SK-N-SH treated with all-trans-retinoic acid at 6 μM for 48 hours (cell line): Measurements from ENCODE around the gene GART.

Experiments
- ATAC-seq: fragments of 200-7000 bp; cut with Tn5 transposase; 3 replicates; pipeline ENCODE4 v1.9.1; 2020; ENCODE audit warnings: mild to moderate bottlenecking, moderate library complexity
- ARNTL ChIP-seq: fragments of 450-650 bp; formaldehyde crosslinking; IDR thresholded peaks from 2 replicates; pipeline ENCODE4 v1.5.0; 2020; ENCODE audit warnings: low read depth, mild to moderate bottlenecking, moderate library complexity, borderline replicate concordance
- CSDC2 ChIP-seq: fragments of 250-450 bp; sonication (Bioruptor Pico); IDR thresholded peaks from 2 replicates; pipeline ENCODE4 v1.5.0; 2020; ENCODE audit warnings: mild to moderate bottlenecking, moderate library complexity
- ESRRG ChIP-seq: fragments of 250-450 bp; sonication (Bioruptor Pico); IDR thresholded peaks from 2 replicates; pipeline ENCODE4 v1.6.1; 2021; ENCODE audit warnings: mild to moderate bottlenecking
- GLIS3 ChIP-seq: fragments of 250-450 bp; sonication (Bioruptor Pico); IDR thresholded peaks from 2 replicates; pipeline ENCODE4 v1.5.0; 2020; ENCODE audit warnings: mild to moderate bottlenecking, moderate library complexity
- ISL1 ChIP-seq: fragments of 250-450 bp; sonication (Bioruptor Pico); IDR thresholded peaks from 2 replicates; pipeline ENCODE4 v2.1.2; 2022; ENCODE audit warnings: mild to moderate bottlenecking, moderate library complexity
- OSR1 ChIP-seq: fragments of 250-450 bp; sonication (Bioruptor Pico); IDR thresholded peaks from 2 replicates; pipeline ENCODE4 v1.8.0; 2022; ENCODE audit warnings: moderate library complexity, mild to moderate bottlenecking, inconsistent platforms
- PPARA ChIP-seq: fragments of 250-450 bp; sonication (Bioruptor Pico); IDR thresholded peaks from 2 replicates; pipeline ENCODE4 v1.5.0; 2020; ENCODE audit warnings: mild to moderate bottlenecking, borderline replicate concordance
- RARB ChIP-seq: fragments of 250-450 bp; sonication (Bioruptor Pico); IDR thresholded peaks from 2 replicates; pipeline ENCODE4 v1.8.0; 2021; ENCODE audit warnings: mild to moderate bottlenecking, moderate library complexity
- SNAI2 ChIP-seq: fragments of 250-450 bp; sonication (Bioruptor Pico); IDR thresholded peaks from 2 replicates; pipeline ENCODE4 v1.5.0; 2020; ENCODE audit warnings: mild to moderate bottlenecking, moderate library complexity
- TCF4 ChIP-seq: fragments of 250-450 bp; sonication (Bioruptor Pico); IDR thresholded peaks from 2 replicates; pipeline ENCODE4 v1.8.0; 2021; ENCODE audit warnings: mild to moderate bottlenecking, moderate library complexity, borderline replicate concordance
- TOX ChIP-seq: fragments of 250-450 bp; sonication (Bioruptor Pico); IDR thresholded peaks from 2 replicates; pipeline ENCODE4 v1.8.0; 2021; ENCODE audit warnings: mild to moderate bottlenecking, moderate library complexity, borderline replicate concordance
- ZFP3 ChIP-seq: fragments of 250-450 bp; sonication (Bioruptor Pico); IDR thresholded peaks from 2 replicates; pipeline ENCODE4 v1.5.0; 2020; ENCODE audit warnings: mild to moderate bottlenecking, moderate library complexity
- ZNF565 ChIP-seq: fragments of 450-650 bp; formaldehyde crosslinking; conservative IDR thresholded peaks from 2 replicates; pipeline ENCODE4 v1.5.0; 2020; ENCODE audit warnings: low read depth, mild to moderate bottlenecking, moderate library complexity
- ZNF70 ChIP-seq: fragments of 450-650 bp; formaldehyde crosslinking; IDR thresholded peaks from 2 replicates; pipeline ENCODE4 v1.5.0; 2020; ENCODE audit warnings: mild to moderate bottlenecking, moderate library complexity
- ZNF8 ChIP-seq: fragments of 450-650 bp; formaldehyde crosslinking; IDR thresholded peaks from 2 replicates; pipeline ENCODE4 v1.5.0; 2020; ENCODE audit warnings: mild to moderate bottlenecking, moderate library complexity
- TF ChIP-seq, protein P1 (sequence below): fragments of 250-450 bp; sonication (Bioruptor Pico); IDR thresholded peaks from 2 replicates; pipeline ENCODE4 v1.5.0; 2020; ENCODE audit warnings: mild to moderate bottlenecking, moderate library complexity
- TF ChIP-seq, protein P2 (sequence below): fragments of 250-450 bp; sonication (Bioruptor Pico); IDR thresholded peaks from 2 replicates; pipeline ENCODE4 v1.8.0; 2021; ENCODE audit warnings: low read depth, mild to moderate bottlenecking, moderate library complexity, borderline replicate concordance
- TF ChIP-seq, protein P3 (sequence below): fragments of 250-450 bp; sonication (Bioruptor Pico); IDR thresholded peaks from 2 replicates; pipeline ENCODE4 v1.5.1; 2021; ENCODE audit warnings: mild to moderate bottlenecking, moderate library complexity
- TF ChIP-seq, protein P4 (sequence below): fragments of 250-450 bp; sonication (Bioruptor Pico); IDR thresholded peaks from 2 replicates; pipeline ENCODE4 v1.8.0; 2020; ENCODE audit warnings: mild to moderate bottlenecking, moderate library complexity, borderline replicate concordance

The GART gene

DNA sequence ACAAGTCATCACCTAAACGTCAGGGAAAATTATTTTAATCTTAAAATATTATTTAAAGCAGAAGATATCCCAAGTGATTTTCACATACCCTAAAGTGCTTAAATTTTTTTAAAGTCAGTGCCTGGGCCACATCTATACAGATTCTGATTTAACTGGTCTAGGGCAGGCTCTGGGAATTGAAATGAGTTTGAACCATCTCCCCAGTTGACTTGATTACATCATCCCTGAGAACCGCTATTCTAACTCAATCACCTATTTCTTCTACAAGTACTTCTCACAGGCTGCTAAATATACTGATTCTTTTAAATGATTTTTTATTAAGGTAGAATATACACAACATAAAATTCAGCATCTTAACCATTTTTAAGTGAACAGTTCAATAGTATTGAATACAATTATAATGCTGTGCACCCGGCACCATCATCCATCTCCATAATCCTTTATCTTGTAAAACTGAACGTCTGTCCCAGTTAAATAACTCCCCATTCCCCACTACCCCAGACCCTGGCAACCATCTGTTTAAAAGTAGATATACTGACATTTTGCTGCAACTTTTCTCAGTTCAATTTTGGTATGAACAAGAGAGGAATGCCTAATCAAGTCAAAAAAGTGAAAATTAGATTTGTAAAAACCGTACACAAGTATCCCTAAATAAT lies 19.5 kb downstream of the GART start:
- TF ChIP-seq ZNF8 (CRISPR knock-in tag) (no peak), RARB (CRISPR knock-in tag) (no peak), CSDC2 (CRISPR knock-in tag) (no peak), PPARA (CRISPR knock-in tag) (no peak), TCF4 (CRISPR knock-in tag) (no peak), ZFP3 (no peak), OSR1 (CRISPR knock-in tag) (no peak), ZNF70 (CRISPR knock-in tag) (no peak), ARNTL (CRISPR knock-in tag) (no peak), ESRRG (CRISPR knock-in tag) (no peak), ZNF565 (CRISPR knock-in tag) (no peak)
- TF ChIP-seq, protein P1, sequence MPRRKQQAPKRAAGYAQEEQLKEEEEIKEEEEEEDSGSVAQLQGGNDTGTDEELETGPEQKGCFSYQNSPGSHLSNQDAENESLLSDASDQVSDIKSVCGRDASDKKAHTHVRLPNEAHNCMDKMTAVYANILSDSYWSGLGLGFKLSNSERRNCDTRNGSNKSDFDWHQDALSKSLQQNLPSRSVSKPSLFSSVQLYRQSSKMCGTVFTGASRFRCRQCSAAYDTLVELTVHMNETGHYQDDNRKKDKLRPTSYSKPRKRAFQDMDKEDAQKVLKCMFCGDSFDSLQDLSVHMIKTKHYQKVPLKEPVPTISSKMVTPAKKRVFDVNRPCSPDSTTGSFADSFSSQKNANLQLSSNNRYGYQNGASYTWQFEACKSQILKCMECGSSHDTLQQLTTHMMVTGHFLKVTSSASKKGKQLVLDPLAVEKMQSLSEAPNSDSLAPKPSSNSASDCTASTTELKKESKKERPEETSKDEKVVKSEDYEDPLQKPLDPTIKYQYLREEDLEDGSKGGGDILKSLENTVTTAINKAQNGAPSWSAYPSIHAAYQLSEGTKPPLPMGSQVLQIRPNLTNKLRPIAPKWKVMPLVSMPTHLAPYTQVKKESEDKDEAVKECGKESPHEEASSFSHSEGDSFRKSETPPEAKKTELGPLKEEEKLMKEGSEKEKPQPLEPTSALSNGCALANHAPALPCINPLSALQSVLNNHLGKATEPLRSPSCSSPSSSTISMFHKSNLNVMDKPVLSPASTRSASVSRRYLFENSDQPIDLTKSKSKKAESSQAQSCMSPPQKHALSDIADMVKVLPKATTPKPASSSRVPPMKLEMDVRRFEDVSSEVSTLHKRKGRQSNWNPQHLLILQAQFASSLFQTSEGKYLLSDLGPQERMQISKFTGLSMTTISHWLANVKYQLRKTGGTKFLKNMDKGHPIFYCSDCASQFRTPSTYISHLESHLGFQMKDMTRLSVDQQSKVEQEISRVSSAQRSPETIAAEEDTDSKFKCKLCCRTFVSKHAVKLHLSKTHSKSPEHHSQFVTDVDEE (CRISPR knock-in tag) = no peak
- TF ChIP-seq, protein P2, sequence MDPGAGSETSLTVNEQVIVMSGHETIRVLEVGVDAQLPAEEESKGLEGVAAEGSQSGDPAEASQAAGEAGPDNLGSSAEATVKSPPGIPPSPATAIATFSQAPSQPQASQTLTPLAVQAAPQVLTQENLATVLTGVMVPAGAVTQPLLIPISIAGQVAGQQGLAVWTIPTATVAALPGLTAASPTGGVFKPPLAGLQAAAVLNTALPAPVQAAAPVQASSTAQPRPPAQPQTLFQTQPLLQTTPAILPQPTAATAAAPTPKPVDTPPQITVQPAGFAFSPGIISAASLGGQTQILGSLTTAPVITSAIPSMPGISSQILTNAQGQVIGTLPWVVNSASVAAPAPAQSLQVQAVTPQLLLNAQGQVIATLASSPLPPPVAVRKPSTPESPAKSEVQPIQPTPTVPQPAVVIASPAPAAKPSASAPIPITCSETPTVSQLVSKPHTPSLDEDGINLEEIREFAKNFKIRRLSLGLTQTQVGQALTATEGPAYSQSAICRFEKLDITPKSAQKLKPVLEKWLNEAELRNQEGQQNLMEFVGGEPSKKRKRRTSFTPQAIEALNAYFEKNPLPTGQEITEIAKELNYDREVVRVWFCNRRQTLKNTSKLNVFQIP (CRISPR knock-in tag) = no peak
- TF ChIP-seq, protein P3, sequence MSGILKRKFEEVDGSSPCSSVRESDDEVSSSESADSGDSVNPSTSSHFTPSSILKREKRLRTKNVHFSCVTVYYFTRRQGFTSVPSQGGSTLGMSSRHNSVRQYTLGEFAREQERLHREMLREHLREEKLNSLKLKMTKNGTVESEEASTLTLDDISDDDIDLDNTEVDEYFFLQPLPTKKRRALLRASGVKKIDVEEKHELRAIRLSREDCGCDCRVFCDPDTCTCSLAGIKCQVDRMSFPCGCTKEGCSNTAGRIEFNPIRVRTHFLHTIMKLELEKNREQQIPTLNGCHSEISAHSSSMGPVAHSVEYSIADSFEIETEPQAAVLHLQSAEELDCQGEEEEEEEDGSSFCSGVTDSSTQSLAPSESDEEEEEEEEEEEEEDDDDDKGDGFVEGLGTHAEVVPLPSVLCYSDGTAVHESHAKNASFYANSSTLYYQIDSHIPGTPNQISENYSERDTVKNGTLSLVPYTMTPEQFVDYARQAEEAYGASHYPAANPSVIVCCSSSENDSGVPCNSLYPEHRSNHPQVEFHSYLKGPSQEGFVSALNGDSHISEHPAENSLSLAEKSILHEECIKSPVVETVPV (CRISPR knock-in tag) = no peak
- TF ChIP-seq, protein P4, sequence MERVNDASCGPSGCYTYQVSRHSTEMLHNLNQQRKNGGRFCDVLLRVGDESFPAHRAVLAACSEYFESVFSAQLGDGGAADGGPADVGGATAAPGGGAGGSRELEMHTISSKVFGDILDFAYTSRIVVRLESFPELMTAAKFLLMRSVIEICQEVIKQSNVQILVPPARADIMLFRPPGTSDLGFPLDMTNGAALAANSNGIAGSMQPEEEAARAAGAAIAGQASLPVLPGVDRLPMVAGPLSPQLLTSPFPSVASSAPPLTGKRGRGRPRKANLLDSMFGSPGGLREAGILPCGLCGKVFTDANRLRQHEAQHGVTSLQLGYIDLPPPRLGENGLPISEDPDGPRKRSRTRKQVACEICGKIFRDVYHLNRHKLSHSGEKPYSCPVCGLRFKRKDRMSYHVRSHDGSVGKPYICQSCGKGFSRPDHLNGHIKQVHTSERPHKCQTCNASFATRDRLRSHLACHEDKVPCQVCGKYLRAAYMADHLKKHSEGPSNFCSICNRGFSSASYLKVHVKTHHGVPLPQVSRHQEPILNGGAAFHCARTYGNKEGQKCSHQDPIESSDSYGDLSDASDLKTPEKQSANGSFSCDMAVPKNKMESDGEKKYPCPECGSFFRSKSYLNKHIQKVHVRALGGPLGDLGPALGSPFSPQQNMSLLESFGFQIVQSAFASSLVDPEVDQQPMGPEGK (CRISPR knock-in tag) = no peak
- no peak for ATAC-seq

DNA sequence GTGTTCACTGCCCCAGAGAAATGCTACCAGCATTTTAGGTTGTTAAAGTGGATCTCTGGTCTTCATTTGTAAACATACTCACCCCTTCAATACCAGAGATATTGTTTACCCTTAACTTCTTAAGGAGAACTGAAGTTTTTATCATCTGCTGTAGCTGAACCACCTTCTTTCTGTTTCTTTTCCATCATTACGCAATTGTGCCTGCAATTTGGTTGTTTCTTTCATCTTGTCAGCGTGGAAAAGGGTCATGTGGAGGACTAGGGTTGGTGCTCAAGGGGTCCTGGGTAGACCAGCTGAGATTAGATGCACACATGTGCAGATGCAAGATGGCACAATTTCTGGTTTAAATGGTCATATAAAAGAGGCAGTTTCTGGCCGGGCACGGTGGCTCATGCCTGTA lies 23.0 kb downstream of the GART start:
- ATAC-seq = no peak
- no peak for TF ChIP-seq PPARA (CRISPR knock-in tag)
- TF ChIP-seq, protein P1 (CRISPR knock-in tag) = no peak
- no peak for TF ChIP-seq ZFP3
- no peak for TF ChIP-seq ZNF8 (CRISPR knock-in tag)
- TF ChIP-seq TCF4 (CRISPR knock-in tag) = no peak
- TF ChIP-seq, protein P3 (CRISPR knock-in tag) = no peak
- no peak for TF ChIP-seq ESRRG (CRISPR knock-in tag)
- TF ChIP-seq, protein P4 (CRISPR knock-in tag) = no peak
- TF ChIP-seq OSR1 (CRISPR knock-in tag) = no peak
- TF ChIP-seq ZNF565 (CRISPR knock-in tag) = no peak
- no peak for TF ChIP-seq GLIS3 (CRISPR knock-in tag)
- TF ChIP-seq TOX = no peak
- no peak for TF ChIP-seq RARB (CRISPR knock-in tag)
- no peak for TF ChIP-seq ZNF70 (CRISPR knock-in tag)
- TF ChIP-seq ISL1 (CRISPR knock-in tag) = no peak
- TF ChIP-seq, protein P2 (CRISPR knock-in tag) = no peak
- TF ChIP-seq ARNTL (CRISPR knock-in tag) = no peak
- TF ChIP-seq SNAI2 = no peak
- TF ChIP-seq CSDC2 (CRISPR knock-in tag) = no peak
